H1 (cell line): ENCODE data around the gene SBF2. TPM values are rescaled to one million over a fixed set of nuclear protein-coding genes. Genes with fewer than 3 reads are reported as not detected.

ENCODE experiments used
- CTCF ChIA-PET: fragments of 300-600 bp; sonication (Branson Sonifier 250); formaldehyde crosslinking; loops from one replicate; lab custom pipeline; 2021; ENCODE audit not compliant: partially characterized antibody; lab: Charles Lee
- POLR2A ChIA-PET: fragments of 300-600 bp; sonication (Branson Sonifier 250); formaldehyde crosslinking; loops from one replicate; lab custom pipeline; 2021; ENCODE audit warnings: inconsistent platforms; ENCODE audit not compliant: partially characterized antibody; lab: Charles Lee
- DNase-seq, 2 experiments: peaks; one replicate each; pipeline versions ENCODE4 v3.0.0 to v3.0.0-alpha.2; 2010 to 2022; ENCODE audit warnings: low spot score in 2 of 2, low read depth in 1 of 2, mixed read lengths in 1 of 2
- FAIRE-seq: peaks from 2 replicates; lab custom pipeline; 2011; peaks lifted over from hg19 to GRCh38; lab: Jason Lieb, UNC
- H2AFZ ChIP-seq: 2 replicates; pipeline ENCODE4 v1.8.1; 2012; ENCODE audit warnings: low read length, inconsistent platforms
- H2AK5ac ChIP-seq: 2 replicates; pipeline ENCODE4 v1.6.1; 2013; ENCODE audit warnings: low read depth, low read length
- H2BK120ac ChIP-seq: replicated peaks from 2 replicates; pipeline ENCODE3; 2013; ENCODE audit warnings: low read depth, low read length, inconsistent platforms
- H2BK12ac ChIP-seq: 2 replicates; pipeline ENCODE4 v1.6.1; 2013; ENCODE audit warnings: low read depth, low read length
- H2BK15ac ChIP-seq: 2 replicates; pipeline ENCODE4 v1.6.1; 2013; ENCODE audit warnings: low read length
- H2BK20ac ChIP-seq: 2 replicates; pipeline ENCODE4 v1.6.1; 2013; ENCODE audit warnings: low read length
- H2BK5ac ChIP-seq: 2 replicates; pipeline ENCODE4 v1.6.1; 2013; ENCODE audit warnings: low read depth, low read length
- H3K14ac ChIP-seq: 2 replicates; pipeline ENCODE4 v1.6.1; 2013; ENCODE audit warnings: inconsistent platforms; ENCODE audit not compliant: insufficient read length
- H3K18ac ChIP-seq: 2 replicates; pipeline ENCODE4 v1.6.1; 2013; ENCODE audit warnings: low read length; ENCODE audit errors: extremely low read depth
- H3K23ac ChIP-seq: 2 replicates; pipeline ENCODE4 v1.6.1; 2013; ENCODE audit warnings: inconsistent platforms; ENCODE audit not compliant: insufficient read length
- H3K23me2 ChIP-seq: 2 replicates; pipeline ENCODE4 v1.6.1; 2013; ENCODE audit warnings: low read depth, low read length
- H3K27ac ChIP-seq: 2 replicates; pipeline ENCODE4 v1.6.1; 2011; ENCODE audit warnings: low read depth, low read length, inconsistent platforms
- H3K27me3 ChIP-seq, 4 experiments: replicated peaks in 1 of 4; 1 replicate in 1 of 4; 2 replicates in 3 of 4; pipeline versions ENCODE4 v1.6.1 to v1.8.1; 2011 to 2013; ENCODE audit warnings: low read length in 3 of 4, mild to moderate bottlenecking in 3 of 4, inconsistent platforms in 2 of 4, mixed read lengths in 2 of 4, moderate library complexity in 1 of 4; ENCODE audit not compliant: control insufficient read depth in 3 of 4, insufficient read depth in 3 of 4; ENCODE audit errors: extremely low read depth in 1 of 4
- H3K36me3 ChIP-seq, 4 experiments: 2 replicates each; pipeline versions ENCODE4 v1.6.1 to v1.8.1; 2011 to 2013; ENCODE audit warnings: mild to moderate bottlenecking in 4 of 4, low read length in 3 of 4, moderate library complexity in 2 of 4, control low read depth in 1 of 4, inconsistent platforms in 1 of 4; ENCODE audit not compliant: insufficient read depth in 4 of 4, control insufficient read depth in 2 of 4
- H3K4ac ChIP-seq: replicated peaks from 2 replicates; pipeline ENCODE3; 2013; ENCODE audit warnings: low read length, low read depth, mixed read lengths, inconsistent platforms; ENCODE audit not compliant: insufficient read length
- H3K4me1 ChIP-seq, 4 experiments: replicated peaks in 1 of 4; 1 replicate in 1 of 4; 2 replicates in 3 of 4; pipeline versions ENCODE4 v1.6.1 to v1.8.1; 2011 to 2013; ENCODE audit warnings: low read length in 3 of 4, inconsistent platforms in 2 of 4, mixed read lengths in 1 of 4; ENCODE audit not compliant: insufficient read depth in 4 of 4, control insufficient read depth in 3 of 4
- H3K4me2 ChIP-seq, 2 experiments: 2 replicates each; pipeline versions ENCODE4 v1.6.1 to v1.8.1; 2011 to 2013; ENCODE audit warnings: low read depth in 2 of 2, low read length in 2 of 2, control low read depth in 1 of 2, inconsistent platforms in 1 of 2, mild to moderate bottlenecking in 1 of 2; ENCODE audit not compliant: insufficient read depth in 1 of 2
- H3K4me3 ChIP-seq, 4 experiments: fragments of 200-600, 300-600 bp in 1 of 4; sonication (generic), shearing (Covaris generic), sonication (Bioruptor Twin) in 1 of 4; 2 replicates each; pipeline versions ENCODE4 v1.5.1 to v1.8.1; 2011 to 2016; ENCODE audit warnings: low read length in 4 of 4, low read depth in 3 of 4, control low read depth in 2 of 4, inconsistent platforms in 2 of 4, mild to moderate bottlenecking in 2 of 4, mixed read lengths in 1 of 4, moderate library complexity in 1 of 4; ENCODE audit not compliant: insufficient read depth in 2 of 4; ENCODE audit errors: extremely low read depth in 1 of 4
- H3K56ac ChIP-seq: replicated peaks from 2 replicates; pipeline ENCODE3; 2013; ENCODE audit warnings: low read depth, mild to moderate bottlenecking, mixed read lengths, low read length, inconsistent platforms; ENCODE audit not compliant: insufficient read length
- H3K79me1 ChIP-seq: 2 replicates; pipeline ENCODE4 v1.6.1; 2013; ENCODE audit warnings: low read depth, low read length, control low read depth
- H3K79me2 ChIP-seq, 2 experiments: 2 replicates each; pipeline versions ENCODE4 v1.6.1 to v1.8.1; 2012 to 2013; ENCODE audit warnings: low read length in 2 of 2, mild to moderate bottlenecking in 2 of 2, inconsistent platforms in 1 of 2; ENCODE audit not compliant: insufficient read depth in 2 of 2, control insufficient read depth in 1 of 2
- H3K9ac ChIP-seq, 4 experiments: replicated peaks in 1 of 4; 1 replicate in 1 of 4; 2 replicates in 3 of 4; pipeline versions ENCODE4 v1.6.1 to v1.8.1; 2011 to 2013; ENCODE audit warnings: low read depth in 3 of 4, low read length in 3 of 4, control low read depth in 2 of 4, mild to moderate bottlenecking in 2 of 4, moderate library complexity in 2 of 4, inconsistent platforms in 1 of 4; ENCODE audit errors: extremely low read depth in 1 of 4
- H3K9me3 ChIP-seq, 2 experiments: 2 replicates each; pipeline versions ENCODE4 v1.6.1 to v1.8.1; 2012 to 2013; ENCODE audit warnings: mild to moderate bottlenecking in 2 of 2, moderate library complexity in 2 of 2, control low read depth in 1 of 2, inconsistent platforms in 1 of 2, low read depth in 1 of 2, low read length in 1 of 2, mixed read lengths in 1 of 2; ENCODE audit not compliant: insufficient read depth in 2 of 2
- H4K20me1 ChIP-seq, 2 experiments: replicated peaks in 1 of 2; 2 replicates each; pipeline versions ENCODE3 to v1.8.1; 2011 to 2013; ENCODE audit warnings: inconsistent platforms in 2 of 2, low read length in 2 of 2, mild to moderate bottlenecking in 1 of 2; ENCODE audit not compliant: insufficient read depth in 2 of 2, control insufficient read depth in 1 of 2
- H4K5ac ChIP-seq: 2 replicates; pipeline ENCODE4 v1.6.1; 2013; ENCODE audit warnings: low read length, low read depth, mixed read lengths, inconsistent platforms; ENCODE audit not compliant: insufficient read length
- H4K8ac ChIP-seq: 2 replicates; pipeline ENCODE4 v1.8.0; 2013; ENCODE audit warnings: mild to moderate bottlenecking, moderate library complexity, low read length, inconsistent platforms; ENCODE audit not compliant: insufficient read depth; ENCODE audit errors: extremely low read depth
- H4K91ac ChIP-seq: replicated peaks from 2 replicates; pipeline ENCODE3; 2013; ENCODE audit warnings: low read length, mixed read lengths, inconsistent platforms; ENCODE audit not compliant: insufficient read length
- MAFK ChIP-seq: IDR thresholded peaks from 2 replicates; pipeline ENCODE4 v1.6.1; 2012; ENCODE audit warnings: low read depth, mild to moderate bottlenecking, improper control_type of control experiment, low read length
- SUZ12 ChIP-seq: fragments of 200-600 bp; sonication (generic); IDR thresholded peaks from 2 replicates; pipeline ENCODE4 v1.6.1; 2012; ENCODE audit warnings: mild to moderate bottlenecking, inconsistent platforms, low read length, moderate library complexity, mixed read lengths
- WGBS, 2 experiments: shearing (Covaris generic) in 1 of 2; methylation state at CpG; one replicate each; pipeline versions ENCODE4 v1.1.6 to v1.1.7; 2013 to 2015; ENCODE audit warnings: low lambda C conversion rate in 2 of 2, mixed read lengths in 2 of 2, inconsistent platforms in 1 of 2, low coverage in 1 of 2, missing lambda C conversion rate in 1 of 2; ENCODE audit not compliant: insufficient replicate concordance in 2 of 2, insufficient coverage in 1 of 2, insufficient read length in 1 of 2; ENCODE audit errors: extremely low coverage in 1 of 2, missing lambda C conversion rate in 1 of 2; 5-methylcytosine and 5-hydroxymethylcytosine counted together
- polyA plus RNA-seq, 7 experiments: library from polyadenylated mRNA; depleted of rRNA in 3 of 7; stranded (reverse) in 5 of 7; unstranded in 2 of 7; fragments of >200 nt in 5 of 7; fragments of 200-250 nt in 2 of 7; gene quantifications; 1 replicate in 5 of 7; 2 replicates in 1 of 7; 4 replicates in 1 of 7; pipeline versions ENCODE4 v1.2.1 to v1.2.3, GENCODE V29; 2011 to 2013; ENCODE audit warnings: missing spikeins in 2 of 7, mixed read lengths in 2 of 7
- total RNA-seq: library from RNA; stranded (reverse); fragmentation: NEBNext Ultra II Directional; extraction: Animal tissue kit (Norgen Biotek cat#: 25700); gene quantifications from 2 replicates; pipeline ENCODE4 v1.2.1, GENCODE V29; 2021

The SBF2 gene
- total and polyA plus RNA-seq, 2 of the 8 experiments (the other 6 are each of a cell fraction or from before 2014, with no cell fraction given), result 36.7 to 50.5 TPM

DNA sequence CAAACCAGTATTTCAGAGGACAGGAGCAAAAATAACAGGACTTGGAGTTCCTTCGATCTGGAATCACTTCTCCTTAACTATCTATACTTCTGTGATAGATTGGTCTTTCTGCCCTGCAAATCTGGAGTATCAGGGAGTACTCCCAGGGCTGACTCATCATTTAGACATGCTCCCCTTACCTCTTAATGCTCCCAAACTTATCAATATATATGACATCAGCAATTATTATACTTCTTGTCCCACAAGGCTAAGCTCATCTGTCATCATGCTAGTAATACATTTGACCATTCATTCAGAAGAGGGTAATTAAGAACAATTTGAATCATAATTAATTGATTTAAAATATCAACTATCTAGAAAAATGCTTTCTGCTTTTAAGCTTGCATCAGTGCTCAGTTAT lies 466.3 kb downstream of the SBF2 start:
- H2BK20ac ChIP-seq, result no peak overlapping the region
- FAIRE-seq, result no peak
- no peak overlapping the region for H3K23ac ChIP-seq
- no peak overlapping the region for H3K4me2 ChIP-seq
- H3K18ac ChIP-seq, result no peak overlapping the region
- H4K5ac ChIP-seq, result no peak overlapping the region
- H3K4ac ChIP-seq, result no peak overlapping the region
- no peak overlapping the region for H3K4me3 ChIP-seq
- H3K79me2 ChIP-seq, result no peaks in the 10 kb centered on the region
- H2BK120ac ChIP-seq, result no peak overlapping the region
- H4K20me1 ChIP-seq, result no peaks in the 10 kb centered on the region
- no peak overlapping the region for H2BK12ac ChIP-seq
- ChIA-PET CTCF (interaction anchor here (1.4 to 2.0 kb wide), 2 partner anchors 19 to 145 kb away, joined by 3 to 5 read pairs; no protein-coding TSS in a partner anchor), POLR2A (interaction anchor here (0.6 to 1.4 kb wide), 3 partner anchors 13 to 131 kb away, joined by 3 to 4 read pairs (median 3); no protein-coding TSS in a partner anchor)
- no peak overlapping the region for H3K14ac ChIP-seq
- H2BK15ac ChIP-seq, result no peak overlapping the region
- H3K27me3 ChIP-seq, result no peaks in the 10 kb centered on the region
- H3K23me2 ChIP-seq, result no peaks in the 10 kb centered on the region; the same call in 1 of the 2 replicates
- TF ChIP-seq MAFK (no peak), SUZ12 (no peak)
- no peak overlapping the region for H2AFZ ChIP-seq
- no peak overlapping the region for H3K27ac ChIP-seq
- no peaks in the 10 kb centered on the region; a peak in 1 of 8 replicates for H3K36me3 ChIP-seq
- no peaks in the 10 kb centered on the region for H3K9me3 ChIP-seq
- no peaks in the 10 kb centered on the region for H3K79me1 ChIP-seq
- no peak overlapping the region for H3K9ac ChIP-seq
- 94% methylated on average over 1 of the region's 1 CpG; no CpG with 5 or more reads in 1 of the 2 experiments for WGBS, 2 experiments
- H2AK5ac ChIP-seq, result no peak overlapping the region
- no peak overlapping the region for H2BK5ac ChIP-seq
- H4K91ac ChIP-seq, result no peak overlapping the region
- H3K4me1 ChIP-seq, result peaks cover 0 to 3% (median 0%) of the 10 kb centered on the region in 4 experiments; a peak in 1 of 7 replicates
- no peak overlapping the region for H4K8ac ChIP-seq
- H3K56ac ChIP-seq, result no peak overlapping the region
- no peak for DNase-seq
